HG02678 (cell line): Measurements from ENCODE around the gene IGSF21.

Source experiments
- ATAC-seq: cut with Tn5 transposase; IDR thresholded peaks from one replicate; pipeline ENCODE4 v1.9.1; 2021; ENCODE audit warnings: mild to moderate bottlenecking, moderate library complexity; ENCODE audit not compliant: unreplicated experiment

The IGSF21 gene

GRCh38 chr1:18292531-18292930, 184.9 kb downstream of the IGSF21 start:
- no peak for ATAC-seq

GRCh38 chr1:18293291-18293690, 185.7 kb downstream of the IGSF21 start:
- ATAC-seq = no peak

DNA sequence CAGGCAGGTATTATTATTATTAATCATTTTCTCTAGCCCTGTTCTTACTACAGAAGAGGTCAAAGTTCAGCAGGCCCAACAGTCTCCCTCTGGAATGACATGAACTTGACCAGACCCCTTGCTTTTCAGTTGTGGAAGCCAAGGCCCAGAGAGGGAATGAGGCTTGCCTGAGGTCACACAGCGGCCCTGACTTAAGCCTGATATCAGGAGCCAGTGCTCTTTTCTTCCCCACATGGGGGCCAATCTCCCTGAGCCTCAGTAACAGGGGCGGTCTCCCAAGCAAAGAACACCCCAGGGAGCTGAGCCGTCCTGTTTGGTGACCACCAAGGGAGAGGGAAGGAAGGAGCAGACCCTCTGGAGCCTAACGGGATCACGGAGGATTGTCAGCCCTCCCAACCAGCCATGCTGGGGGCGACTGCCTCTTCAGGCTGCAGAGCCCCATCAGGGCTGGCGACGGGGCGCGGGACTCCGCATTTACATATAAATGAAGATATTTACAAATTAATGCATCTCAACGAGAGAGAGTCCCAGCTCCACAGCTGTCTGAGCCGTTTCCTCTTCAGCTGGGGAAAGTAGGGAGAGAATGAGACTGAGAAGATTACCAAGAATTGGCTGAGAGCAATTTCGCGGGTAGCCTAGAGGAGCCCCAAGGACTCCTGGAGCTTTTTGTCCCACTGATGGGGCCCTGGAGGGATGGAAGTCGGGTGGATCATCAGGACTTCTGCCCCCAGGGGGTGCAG, 187.0 kb downstream of the IGSF21 start:
- no peak for ATAC-seq

GRCh38 chr1:18297896-18298648, 190.5 kb downstream of the IGSF21 start:
- no peak for ATAC-seq

GRCh38 chr1:18299441-18300338, 192.1 kb downstream of the IGSF21 start:
- no peak for ATAC-seq

DNA sequence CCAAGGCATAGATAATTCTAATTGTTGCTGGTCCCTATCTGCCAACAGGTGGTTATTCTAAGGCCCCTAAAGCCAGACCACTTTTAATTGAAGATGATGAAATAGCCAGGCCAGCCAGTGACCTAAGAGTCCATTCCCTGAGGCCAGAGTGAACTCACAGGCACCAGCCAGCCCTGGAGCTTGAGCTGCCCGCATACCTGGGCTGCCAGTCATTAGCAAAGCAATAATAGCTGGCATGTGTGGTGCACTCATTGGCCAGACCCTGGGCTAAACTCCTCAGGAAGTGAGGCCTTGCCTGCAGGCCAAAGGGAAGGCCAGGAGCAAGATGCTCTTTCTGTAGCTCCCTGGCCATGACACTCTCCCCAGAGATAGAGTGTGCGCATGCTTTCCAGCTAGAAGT, 192.8 kb downstream of the IGSF21 start:
- ATAC-seq = no peak

DNA sequence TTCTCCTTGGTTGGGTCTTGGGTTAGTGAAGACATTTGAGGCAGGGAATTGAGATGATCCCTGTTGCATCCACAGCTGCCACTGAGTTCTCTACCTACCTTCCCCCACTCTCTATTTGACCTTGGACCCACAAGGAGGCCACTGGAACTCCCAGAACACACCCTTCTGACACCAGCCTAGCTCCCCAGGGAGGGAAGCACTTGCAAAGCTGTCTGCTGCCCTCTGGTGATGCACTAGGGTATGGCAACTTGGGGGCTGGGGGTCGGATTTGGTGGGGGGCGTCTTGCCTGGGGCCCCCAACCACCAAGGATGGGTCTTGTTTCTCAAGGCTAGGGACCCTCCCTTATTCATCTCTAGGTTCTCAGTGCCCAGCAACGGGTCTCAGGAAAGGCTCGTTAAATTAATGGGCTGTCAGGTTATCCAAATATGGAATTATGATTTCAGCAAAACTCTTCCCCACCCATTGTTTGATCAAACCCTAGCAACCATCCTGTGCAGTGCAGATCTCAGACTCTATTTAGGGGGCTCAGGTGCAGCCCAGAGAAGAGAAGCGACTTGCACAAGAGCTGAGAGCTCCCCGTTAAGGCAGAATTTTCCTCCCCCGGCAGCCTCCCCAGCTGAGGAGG, 195.3 kb downstream of the IGSF21 start:
- no peak for ATAC-seq

- ATAC-seq = no peak
Measured at GRCh38 chr1:18304151-18304869, 196.7 kb downstream of the IGSF21 start.

DNA sequence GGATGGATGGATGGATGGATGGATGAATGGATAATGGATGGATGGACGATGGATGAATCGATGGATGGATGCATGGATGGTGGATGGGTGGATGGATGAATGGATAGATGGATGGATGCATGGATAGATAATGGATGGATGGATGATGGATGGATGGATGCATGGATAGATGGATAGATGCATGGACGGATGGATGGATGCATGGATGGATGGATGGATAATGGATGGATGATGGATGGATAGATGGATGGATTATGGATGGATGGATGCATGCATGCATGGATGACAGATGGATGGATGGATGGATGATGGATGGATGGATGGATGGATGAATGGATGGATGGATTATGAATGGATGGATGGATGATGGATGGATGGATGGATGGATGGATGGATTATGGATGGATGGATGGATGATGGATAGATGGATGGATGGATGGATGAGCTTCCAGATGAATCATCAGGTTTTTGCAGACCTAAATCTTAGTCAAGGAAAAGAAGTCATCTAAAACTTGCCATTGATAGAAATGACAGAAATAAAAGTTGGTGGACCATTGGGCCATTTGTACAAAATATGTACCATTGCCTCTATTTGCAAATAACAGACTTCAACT, 197.7 kb downstream of the IGSF21 start:
- ATAC-seq = no peak

DNA sequence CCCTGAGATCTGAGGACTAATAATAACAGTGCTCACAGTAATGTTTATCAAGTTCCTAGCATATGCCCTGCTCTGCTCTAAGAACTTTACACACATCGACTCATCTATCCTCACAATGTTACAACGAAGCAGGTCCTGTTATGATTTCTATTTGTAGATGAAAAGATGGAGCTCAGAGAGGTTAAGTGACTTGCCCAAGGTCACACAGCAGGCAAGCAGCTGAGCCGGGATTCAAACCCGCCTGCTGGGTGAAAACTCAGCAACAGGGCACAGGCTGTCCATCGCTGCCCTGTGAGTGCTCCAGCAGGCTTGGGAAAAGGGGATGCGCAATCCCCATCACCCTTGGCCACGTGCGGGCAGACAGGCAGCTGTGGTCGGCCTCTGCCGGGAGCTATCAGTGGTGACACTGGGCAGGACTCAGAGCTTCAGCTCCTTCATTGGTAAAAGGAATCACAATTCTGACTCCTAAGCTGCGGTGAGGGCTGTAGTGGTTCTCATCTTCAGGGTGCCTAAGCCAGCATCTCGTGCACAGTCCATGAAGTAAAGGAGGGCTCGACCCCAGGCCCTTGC, 199.8 kb downstream of the IGSF21 start:
- ATAC-seq = no peak

- no peak for ATAC-seq
Measured at GRCh38 chr1:18309552-18310155, 202.1 kb downstream of the IGSF21 start.

- no peak for ATAC-seq
Measured at GRCh38 chr1:18312961-18313360, 205.4 kb downstream of the IGSF21 start.

DNA sequence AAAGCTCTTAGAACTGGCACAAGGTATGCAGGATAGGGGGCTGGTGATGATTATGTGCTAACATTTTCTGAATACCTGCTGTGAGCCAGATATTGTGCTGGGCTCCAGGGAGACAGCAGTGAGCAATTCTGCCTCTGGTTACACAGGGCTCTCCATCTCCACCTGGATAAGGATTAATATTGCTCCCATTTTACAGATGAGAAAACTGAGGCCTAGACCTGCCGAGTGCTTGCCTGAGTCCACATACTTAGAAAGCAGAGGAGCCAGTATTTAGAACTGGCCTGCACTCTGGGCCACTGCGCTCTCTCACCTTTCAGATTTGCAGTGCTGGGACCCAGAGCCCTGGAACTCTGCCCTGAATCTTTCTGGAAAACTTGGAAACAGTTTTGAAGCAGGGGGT, 205.9 kb downstream of the IGSF21 start:
- no peak for ATAC-seq

GRCh38 chr1:18314399-18314798, 206.8 kb downstream of the IGSF21 start:
- no peak for ATAC-seq

DNA sequence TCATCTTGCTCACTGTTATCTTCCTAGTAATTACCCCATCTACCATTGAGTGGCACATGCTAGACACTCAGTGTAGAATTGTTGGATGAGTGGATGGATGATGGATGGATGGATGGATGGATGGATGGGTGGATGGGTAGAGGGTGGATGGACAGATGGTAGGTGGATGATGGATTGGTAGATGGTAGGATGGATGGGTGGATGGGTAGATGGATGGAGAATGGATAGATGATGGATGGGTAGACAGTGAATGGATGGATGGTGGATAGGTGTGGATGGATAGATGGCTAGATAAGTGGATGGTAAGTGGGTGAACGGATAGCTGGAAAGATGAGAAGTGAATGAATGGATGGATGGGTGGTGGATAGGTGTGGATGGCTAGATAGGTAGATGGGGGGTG, 207.9 kb downstream of the IGSF21 start:
- no peak for ATAC-seq

DNA sequence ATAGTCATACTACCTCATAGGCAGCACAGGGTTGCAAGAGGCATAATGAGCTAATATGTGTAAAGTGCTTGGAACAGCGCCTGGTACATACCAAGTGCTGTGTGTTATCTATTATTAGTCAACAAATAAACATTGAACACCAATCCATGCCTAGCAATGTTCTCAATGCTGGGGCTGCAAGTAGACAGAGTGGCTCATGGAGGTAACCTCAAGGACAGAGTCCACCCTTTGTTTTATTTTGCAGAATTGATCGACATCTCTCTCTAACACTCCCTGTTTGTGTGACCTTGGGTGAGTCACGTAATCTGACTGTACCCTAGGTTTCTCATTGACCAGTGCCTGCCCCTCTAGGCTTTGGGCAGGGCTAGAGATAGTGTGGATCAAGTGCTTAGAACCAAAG, 209.2 kb downstream of the IGSF21 start:
- ATAC-seq = no peak

DNA sequence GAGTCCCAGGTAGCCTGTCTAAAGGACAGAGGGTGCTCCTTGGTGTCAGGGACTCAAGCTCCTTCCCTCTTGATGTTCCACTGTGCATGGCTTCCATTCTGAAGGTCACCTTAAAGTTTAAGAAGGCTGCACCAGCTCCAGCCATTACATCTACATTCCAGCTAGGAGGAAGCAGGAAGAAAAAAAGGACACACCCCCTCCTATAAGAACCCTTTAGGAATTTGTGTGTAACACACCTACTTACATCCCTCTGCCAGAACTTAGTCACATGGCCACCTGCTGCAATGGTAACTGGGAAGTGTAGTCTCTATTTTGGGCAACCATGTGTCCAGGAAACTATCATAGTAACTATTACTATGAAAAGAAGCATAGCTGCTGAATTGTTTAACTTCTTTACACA, 211.5 kb downstream of the IGSF21 start:
- ATAC-seq = no peak

GRCh38 chr1:18320051-18320450, 212.5 kb downstream of the IGSF21 start:
- ATAC-seq = no peak

DNA sequence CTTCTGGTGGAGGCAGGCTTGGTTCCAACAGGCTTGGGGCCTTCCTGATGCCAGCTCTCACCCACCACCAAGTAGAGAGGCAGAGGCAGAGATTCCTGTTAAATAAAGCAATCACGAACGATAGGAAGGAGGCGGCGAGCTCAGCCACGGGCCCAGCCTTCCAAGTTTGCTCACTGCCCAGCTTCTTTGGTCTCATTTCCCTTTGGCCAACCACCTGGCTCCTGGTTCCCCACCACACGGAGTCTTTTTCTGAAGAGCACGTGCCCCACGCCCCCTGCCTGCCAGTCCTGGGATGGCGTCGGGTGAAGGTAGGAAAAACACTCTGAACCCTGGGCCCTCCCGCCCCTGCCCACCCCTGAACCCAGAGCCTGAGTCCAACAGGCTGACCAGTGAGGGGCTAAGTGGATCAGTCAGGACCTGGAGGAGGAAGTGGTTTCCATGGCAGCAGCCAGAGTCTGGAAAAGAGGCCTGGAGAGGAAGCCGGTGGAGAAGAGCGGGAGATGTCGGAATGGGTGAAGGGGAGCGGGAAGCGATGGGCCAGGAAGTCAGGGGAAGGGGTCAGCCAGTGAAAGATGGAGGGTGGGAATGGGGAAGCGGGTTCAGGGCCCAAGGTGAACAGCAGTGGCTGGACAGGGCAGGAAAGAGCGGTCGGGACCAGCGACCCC, 214.9 kb downstream of the IGSF21 start:
- no peak for ATAC-seq
